Fibroblast of pulmonary artery (primary cell): ENCODE results near the gene CD160.

Experiments used
- DNase-seq: peaks from one replicate; pipeline ENCODE4 v3.0.0-alpha.2; 2010; ENCODE audit warnings: low read depth
- H3K4me3 ChIP-seq: replicated peaks from 2 replicates; pipeline ENCODE4 v1.5.1; 2011; ENCODE audit warnings: low read depth, mild to moderate bottlenecking, control low read depth, low read length, moderate library complexity
- CTCF ChIP-seq: IDR thresholded peaks from 2 replicates; pipeline ENCODE4 v1.5.1; 2011; ENCODE audit warnings: mild to moderate bottlenecking, control low read depth, low read length, inconsistent platforms; ENCODE audit errors: missing control alignments

CD160 gene

GRCh38 chr1:145702826-145703225 is 16.5 kb upstream of the CD160 start:
- no peak for DNase-seq
- H3K4me3 ChIP-seq, result no peak overlapping the region
- TF ChIP-seq CTCF, result no peak

- no peak for DNase-seq
- no peak for TF ChIP-seq CTCF
- H3K4me3 ChIP-seq, result no peak overlapping the region
These were observed 13.7 kb upstream of the CD160 start for GRCh38 chr1:145705622-145706021.

GRCh38 chr1:145706086-145706664 is 13.1 kb upstream of the CD160 start:
- DNase-seq, result no peak
- H3K4me3 ChIP-seq, result no peak overlapping the region
- no peak for TF ChIP-seq CTCF

GRCh38 chr1:145707183-145707867 is 12.0 kb upstream of the CD160 start, which contains the start of gene PDZK1:
Gene PDZK1 (minus strand): TSS chr1:145707368. CDS start chr1:145688021, 19,347 bp downstream.
- H3K4me3 ChIP-seq, result no peak within 1 kb of the TSS
- TF ChIP-seq CTCF, result no peak
- no peak for DNase-seq

- no peak overlapping the region for H3K4me3 ChIP-seq
- no peak for TF ChIP-seq CTCF
- no peak for DNase-seq
These were observed 11.2 kb upstream of the CD160 start for GRCh38 chr1:145708063-145708462.

- no peak for TF ChIP-seq CTCF
- DNase-seq, result no peak
- no peak overlapping the region for H3K4me3 ChIP-seq
These were observed 8.8 kb upstream of the CD160 start for GRCh38 chr1:145710291-145711027.
